GM12878 (cell line): ENCODE results near the gene CLDN5. TPM values are rescaled to one million over a fixed set of nuclear protein-coding genes. Genes with fewer than 3 reads are reported as not detected.

Source experiments
- ATAC-seq: fragments of 200-7000 bp; cut with Tn5 transposase; 3 replicates; pipeline ENCODE4 v1.9.1; 2020; ENCODE audit warnings: mild to moderate bottlenecking, moderate library complexity
- BruUV-seq: library from RNA; stranded (reverse); fragments of 400-500 nt; replicated peaks from 2 replicates; lab custom pipeline; 2021; lab: Mats Ljungman, UMichigan
- CTCF ChIA-PET: fragments of 300-600 bp; sonication (Branson Sonifier 250); formaldehyde crosslinking; extraction: SDS; loops from one replicate; lab custom pipeline; 2021; ENCODE audit warnings: inconsistent platforms; lab: Yijun Ruan, JAX
- POLR2A ChIA-PET: fragments of 350-600 bp; formaldehyde crosslinking; extraction: SDS; loops from one replicate; lab custom pipeline; 2021; ENCODE audit warnings: inconsistent platforms; lab: Charles Lee
- RAD21 ChIA-PET: fragments of 300-600 bp; sonication (Branson Sonifier 250); formaldehyde crosslinking; loops from one replicate; lab custom pipeline; 2023; ENCODE audit warnings: antibody characterized with exemption; ENCODE audit not compliant: unreplicated experiment; lab: Charles Lee
- SMC1A ChIA-PET: fragments of 300-600 bp; sonication (Branson Sonifier 250); formaldehyde crosslinking; loops from one replicate; lab custom pipeline; 2023; ENCODE audit not compliant: unreplicated experiment, uncharacterized antibody; lab: Charles Lee
- DNase-seq: peaks from one replicate; pipeline ENCODE4 v3.0.0-alpha.2; 2011; ENCODE audit warnings: low read depth, low spot score
- FAIRE-seq: peaks from 3 replicates; lab custom pipeline; 2011; peaks lifted over from hg19 to GRCh38; lab: Jason Lieb, UNC
- H2AFZ ChIP-seq: 2 replicates; pipeline ENCODE4 v1.6.0; 2011; ENCODE audit warnings: low read depth, low read length, control low read depth; ENCODE audit not compliant: control insufficient read depth
- H3K27ac ChIP-seq: 2 replicates; pipeline ENCODE4 v1.5.1; 2011; ENCODE audit warnings: control low read depth; ENCODE audit not compliant: control insufficient read depth, insufficient read depth
- H3K27me3 ChIP-seq, 2 experiments: replicated peaks in 1 of 2; 2 replicates each; pipeline versions ENCODE4 v1.6.0 to v1.6.1; 2011; ENCODE audit warnings: low read length in 1 of 2; ENCODE audit not compliant: control insufficient read depth in 2 of 2, insufficient read depth in 2 of 2
- H3K36me3 ChIP-seq, 2 experiments: 2 replicates each; pipeline ENCODE4 v1.5.1; 2011; ENCODE audit warnings: low read length in 1 of 2; ENCODE audit not compliant: control insufficient read depth in 2 of 2, insufficient read depth in 2 of 2
- H3K4me1 ChIP-seq: 2 replicates; pipeline ENCODE4 v1.6.1; 2011; ENCODE audit warnings: mild to moderate bottlenecking, low read length, moderate library complexity, mixed read lengths; ENCODE audit not compliant: control insufficient read depth, insufficient read depth
- H3K4me2 ChIP-seq: 2 replicates; pipeline ENCODE4 v1.6.0; 2011; ENCODE audit warnings: control low read depth; ENCODE audit not compliant: control insufficient read depth, insufficient read depth
- H3K4me3 ChIP-seq: fragments of 200-600 bp; sonication (generic); 2 replicates; pipeline ENCODE4 v1.5.1; 2016
- H3K79me2 ChIP-seq: 2 replicates; pipeline ENCODE4 v1.6.0; 2011; ENCODE audit warnings: low read length; ENCODE audit not compliant: control insufficient read depth, insufficient read depth
- H3K9ac ChIP-seq: 2 replicates; pipeline ENCODE4 v1.8.0; 2011; ENCODE audit warnings: low read length, control low read depth, mixed read lengths; ENCODE audit not compliant: control insufficient read depth, insufficient read depth
- H3K9me3 ChIP-seq: replicated peaks from 3 replicates; pipeline ENCODE4 v1.5.1; 2011; ENCODE audit warnings: mild to moderate bottlenecking, low read length; ENCODE audit not compliant: control insufficient read depth, insufficient read depth
- H4K20me1 ChIP-seq: 2 replicates; pipeline ENCODE4 v1.6.0; 2011; ENCODE audit not compliant: control insufficient read depth, insufficient read depth
- BCL11A ChIP-seq: IDR thresholded peaks from 2 replicates; pipeline ENCODE4 v1.6.1; 2011; ENCODE audit warnings: low read depth, low read length
- CBX5 ChIP-seq: sonication (generic); IDR thresholded peaks from 2 replicates; pipeline ENCODE4 v1.6.1; 2016; ENCODE audit warnings: low read depth, moderate library complexity, mild to moderate bottlenecking, inconsistent platforms
- CHD1 ChIP-seq: IDR thresholded peaks from 2 replicates; pipeline ENCODE4 v1.6.1; 2012; ENCODE audit warnings: low read depth, low read length, improper control_type of control experiment
- E2F8 ChIP-seq: fragments of 450-650 bp; IDR thresholded peaks from 2 replicates; pipeline ENCODE4 v1.6.1; 2018; ENCODE audit warnings: mild to moderate bottlenecking, low read depth, moderate library complexity; ENCODE audit not compliant: partially characterized antibody
- EZH2 ChIP-seq: IDR thresholded peaks from 2 replicates; pipeline ENCODE4 v1.6.1; 2012; ENCODE audit warnings: low read depth, mild to moderate bottlenecking, control low read depth, inconsistent platforms, low read length, borderline replicate concordance; ENCODE audit not compliant: control insufficient read depth
- MAX ChIP-seq: IDR thresholded peaks from 2 replicates; pipeline ENCODE4 v1.6.1; 2012; ENCODE audit warnings: low read depth, low read length, improper control_type of control experiment
- NFXL1 ChIP-seq: fragments of 450-650 bp; IDR thresholded peaks from 2 replicates; pipeline ENCODE4 v1.6.1; 2017; ENCODE audit warnings: antibody characterized with exemption, mild to moderate bottlenecking, borderline replicate concordance
- PAX5 ChIP-seq: IDR thresholded peaks from 2 replicates; pipeline ENCODE4 v1.6.1; 2011; ENCODE audit warnings: low read depth, low read length, borderline replicate concordance
- RB1 ChIP-seq: fragments of 450-650 bp; formaldehyde crosslinking; IDR thresholded peaks from 2 replicates; pipeline ENCODE4 v1.6.1; 2017; ENCODE audit warnings: mild to moderate bottlenecking, borderline replicate concordance
- SIX5 ChIP-seq: IDR thresholded peaks from 2 replicates; pipeline ENCODE4 v1.6.1; 2011; ENCODE audit warnings: mild to moderate bottlenecking, low read depth, low read length, moderate library complexity; ENCODE audit not compliant: severe bottlenecking
- SKIL ChIP-seq: fragments of 450-650 bp; IDR thresholded peaks from 2 replicates; pipeline ENCODE4 v1.6.1; 2017; ENCODE audit warnings: mild to moderate bottlenecking, low read depth, inconsistent platforms; ENCODE audit not compliant: poor library complexity, severe bottlenecking
- STAT3 ChIP-seq: IDR thresholded peaks from 2 replicates; pipeline ENCODE4 v1.6.1; 2011; ENCODE audit warnings: low read depth, low read length, improper control_type of control experiment
- TARDBP ChIP-seq: IDR thresholded peaks from 2 replicates; pipeline ENCODE4 v1.6.1; 2016; ENCODE audit warnings: borderline replicate concordance
- TCF3 ChIP-seq: IDR thresholded peaks from 2 replicates; pipeline ENCODE4 v1.6.1; 2012; ENCODE audit warnings: low read depth, mild to moderate bottlenecking, low read length, borderline replicate concordance; ENCODE audit not compliant: insufficient read depth
- ZNF207 ChIP-seq: fragments of 450-650 bp; IDR thresholded peaks from 2 replicates; pipeline ENCODE4 v1.6.1; 2014; ENCODE audit warnings: antibody characterized with exemption, mild to moderate bottlenecking, borderline replicate concordance
- WGBS: methylation state at CpG from one replicate; pipeline ENCODE4 v1.1.6; 2016; ENCODE audit warnings: low lambda C conversion rate; ENCODE audit not compliant: insufficient replicate concordance, insufficient coverage; ENCODE audit errors: missing lambda C conversion rate; 5-methylcytosine and 5-hydroxymethylcytosine counted together
- in situ Hi-C: fragments of 300-500 bp; cut with MboI; formaldehyde crosslinking; loops from 9 replicates; pipeline ENCODE4 v1.14.3; 2018; ENCODE audit warnings: mixed read lengths
- intact Hi-C: fragments of 100-400 bp; cut with micrococcal nuclease; formaldehyde crosslinking; loops from one replicate; pipeline ENCODE4 v1.14.2; 2022; ENCODE audit not compliant: unreplicated experiment
- polyA plus RNA-seq, 11 experiments: library from polyadenylated mRNA; depleted of rRNA in 4 of 11; unstranded in 6 of 11; stranded (reverse) in 5 of 11; fragments of >200 nt; fragmentation: Nextera tagmentation in 4 of 11; fragmentation: Illumina TruSeq in 1 of 11; extraction: Ambion mirVana in 4 of 11; extraction: Trizol in 1 of 11; gene quantifications; 1 replicate in 1 of 11; 2 replicates in 10 of 11; pipeline versions ENCODE4 v1.2.1 to v1.2.3, GENCODE V29; 2011 to 2016; ENCODE audit warnings: inconsistent platforms in 2 of 11, missing spikeins in 2 of 11, low read depth in 1 of 11
- total RNA-seq, 4 experiments: library from RNA; depleted of rRNA in 3 of 4; stranded (reverse); fragments of >200 nt in 3 of 4; fragmentation: Illumina TruSeq in 1 of 4; extraction: Trizol in 1 of 4; gene quantifications; 2 replicates each; pipeline versions ENCODE4 v1.2.1 to v1.2.3, GENCODE V29; 2013 to 2021
- TF ChIP-seq, protein P1 (sequence below): IDR thresholded peaks from 2 replicates; pipeline ENCODE4 v1.6.1; 2012; ENCODE audit warnings: mild to moderate bottlenecking, low read depth, low read length

CLDN5 gene
- total and polyA plus RNA-seq, 10 of the 15 experiments (the other 5 are each of a cell fraction or from before 2014, with no cell fraction given): 0.15 TPM; not detected in 9

- Histone ChIP-seq H2AFZ (no peak overlapping the region), H3K36me3 (peaks cover 9 to 15% of the 10 kb centered on the region in 2 experiments; a peak in 3 of 4 replicates), H3K4me3 (no peak overlapping the region), H3K9me3 (no peaks in the 10 kb centered on the region), H3K4me1 (no peaks in the 10 kb centered on the region), H4K20me1 (no peaks in the 10 kb centered on the region), H3K79me2 (no peaks in the 10 kb centered on the region), H3K4me2 (no peak overlapping the region), H3K9ac (no peak overlapping the region), H3K27me3 (no peaks in the 10 kb centered on the region), H3K27ac (no peak overlapping the region)
- in situ Hi-C loops: no loop called here
- 78% methylated on average over 2 of the region's 2 CpGs for WGBS
- no peak for DNase-seq
- BruUV-seq: no TSS peak
- no peak for ATAC-seq
- ChIA-PET CTCF (no interaction called here), SMC1A (no interaction called here), RAD21 (no interaction called here), POLR2A (interaction anchor here (0.7 kb wide), 1 partner anchor 144 kb away, joined by 5 read pairs; no protein-coding TSS in a partner anchor)
- no peak for FAIRE-seq
- intact Hi-C loops: no loop called here
- no peak for TF ChIP-seq MAX
- TF ChIP-seq CBX5: no peak
- TF ChIP-seq CHD1: no peak
- no peak for TF ChIP-seq PAX5
- no peak for TF ChIP-seq NFXL1
- no peak for TF ChIP-seq TARDBP
- no peak for TF ChIP-seq EZH2
- TF ChIP-seq ZNF207: no peak
- TF ChIP-seq STAT3: no peak
- no peak for TF ChIP-seq TCF3
- no peak for TF ChIP-seq SIX5
- TF ChIP-seq BCL11A: no peak
- TF ChIP-seq RB1: no peak
- TF ChIP-seq, protein P1, sequence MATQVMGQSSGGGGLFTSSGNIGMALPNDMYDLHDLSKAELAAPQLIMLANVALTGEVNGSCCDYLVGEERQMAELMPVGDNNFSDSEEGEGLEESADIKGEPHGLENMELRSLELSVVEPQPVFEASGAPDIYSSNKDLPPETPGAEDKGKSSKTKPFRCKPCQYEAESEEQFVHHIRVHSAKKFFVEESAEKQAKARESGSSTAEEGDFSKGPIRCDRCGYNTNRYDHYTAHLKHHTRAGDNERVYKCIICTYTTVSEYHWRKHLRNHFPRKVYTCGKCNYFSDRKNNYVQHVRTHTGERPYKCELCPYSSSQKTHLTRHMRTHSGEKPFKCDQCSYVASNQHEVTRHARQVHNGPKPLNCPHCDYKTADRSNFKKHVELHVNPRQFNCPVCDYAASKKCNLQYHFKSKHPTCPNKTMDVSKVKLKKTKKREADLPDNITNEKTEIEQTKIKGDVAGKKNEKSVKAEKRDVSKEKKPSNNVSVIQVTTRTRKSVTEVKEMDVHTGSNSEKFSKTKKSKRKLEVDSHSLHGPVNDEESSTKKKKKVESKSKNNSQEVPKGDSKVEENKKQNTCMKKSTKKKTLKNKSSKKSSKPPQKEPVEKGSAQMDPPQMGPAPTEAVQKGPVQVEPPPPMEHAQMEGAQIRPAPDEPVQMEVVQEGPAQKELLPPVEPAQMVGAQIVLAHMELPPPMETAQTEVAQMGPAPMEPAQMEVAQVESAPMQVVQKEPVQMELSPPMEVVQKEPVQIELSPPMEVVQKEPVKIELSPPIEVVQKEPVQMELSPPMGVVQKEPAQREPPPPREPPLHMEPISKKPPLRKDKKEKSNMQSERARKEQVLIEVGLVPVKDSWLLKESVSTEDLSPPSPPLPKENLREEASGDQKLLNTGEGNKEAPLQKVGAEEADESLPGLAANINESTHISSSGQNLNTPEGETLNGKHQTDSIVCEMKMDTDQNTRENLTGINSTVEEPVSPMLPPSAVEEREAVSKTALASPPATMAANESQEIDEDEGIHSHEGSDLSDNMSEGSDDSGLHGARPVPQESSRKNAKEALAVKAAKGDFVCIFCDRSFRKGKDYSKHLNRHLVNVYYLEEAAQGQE: no peak
- no peak for TF ChIP-seq SKIL
- TF ChIP-seq E2F8: no peak
Measured at GRCh38 chr22:19510919-19511341, 13.3 kb downstream of the CLDN5 start.
